GM12872 (cell line): Measurements from ENCODE around the gene LILRB2.

ENCODE experiments used
- CTCF ChIP-seq: IDR thresholded peaks from 3 replicates; pipeline ENCODE4 v1.5.1; 2011; ENCODE audit warnings: low read depth, mild to moderate bottlenecking, low read length, moderate library complexity; ENCODE audit not compliant: insufficient read depth

The LILRB2 gene

GRCh38 chr19:54229146-54229545 lies 51.8 kb downstream of the LILRB2 start:
- no peak for TF ChIP-seq CTCF
